ENCODE measurements around the gene COL5A1. TPM values are rescaled to one million over a fixed set of nuclear protein-coding genes. Genes with fewer than 3 reads are reported as not detected.

COL5A1 gene
- total RNA-seq, 5 donors from 2014 or later (not counting 1 experiment from before 2014, with no cell fraction given) = 0.18 to 2.3 (median 1.7) TPM

DNA sequence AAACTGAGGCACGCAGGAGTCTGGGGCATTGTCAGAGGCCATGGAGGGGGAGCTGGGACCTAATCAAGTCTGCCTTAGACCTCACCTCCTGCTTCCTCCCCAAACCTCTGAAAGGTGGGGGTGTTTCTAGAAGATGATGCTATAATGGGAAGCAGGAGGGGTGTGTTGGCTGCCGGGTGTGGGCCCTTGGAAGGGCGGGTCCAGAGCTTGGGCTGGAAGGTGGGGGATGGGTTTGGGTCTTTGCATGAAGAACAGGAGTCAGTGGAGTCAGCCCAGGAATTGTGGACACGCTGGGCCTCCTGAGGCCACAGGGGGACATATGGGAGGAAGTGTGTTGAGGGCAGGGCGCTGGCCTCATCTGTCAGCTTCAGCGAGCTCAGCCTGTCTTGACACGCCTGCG, 138.0 kb downstream of the COL5A1 start:
- CTCF ChIA-PET = no interaction called here
- peaks cover 0 to 4% of the 10 kb centered on the region in 2 donors for H3K27me3 Mint-ChIP-seq
- no peak overlapping the region for H3K4me3 Mint-ChIP-seq
- Histone ChIP-seq H3K4me1 (ENCODE audit: control insufficient read depth in 1 of 2, extremely low read depth in 1 of 2, insufficient read depth in 2 of 2, low read length in 2 of 2) (no peaks in the 10 kb centered on the region), H3K27me3 (replicated peaks in 1 of 2; ENCODE audit: control insufficient read depth in 2 of 2, extremely low read depth in 1 of 2, insufficient read depth in 2 of 2, low read length in 1 of 2) (peaks cover 0 to 15% of the 10 kb centered on the region in 2 experiments), H3K4me3 (ENCODE audit: control insufficient read depth in 1 of 2, extremely low read depth in 1 of 2, low read length in 1 of 2) (no peak overlapping the region), H3K36me3 (ENCODE audit: control insufficient read depth in 2 of 2, extremely low read depth in 1 of 2, insufficient read depth in 1 of 2, low read length in 1 of 2) (no peaks in the 10 kb centered on the region), H3K9me3 (no peaks in the 10 kb centered on the region), H3K27ac (ENCODE audit: low read length) (no peak overlapping the region)
- ATAC-seq (replicated peaks in 1 of 4) = no peak
- no peak overlapping the region for H3K27ac Mint-ChIP-seq
- no peaks in the 10 kb centered on the region for H3K9me3 Mint-ChIP-seq
- H3K36me3 Mint-ChIP-seq = no peaks in the 10 kb centered on the region
- POLR2A ChIA-PET = no interaction called here
- WGBS (ENCODE audit: insufficient coverage) = 80% methylated on average over 2 of the region's 8 CpGs
- no peak for DNase-seq
- no peaks in the 10 kb centered on the region for H3K4me1 Mint-ChIP-seq

DNA sequence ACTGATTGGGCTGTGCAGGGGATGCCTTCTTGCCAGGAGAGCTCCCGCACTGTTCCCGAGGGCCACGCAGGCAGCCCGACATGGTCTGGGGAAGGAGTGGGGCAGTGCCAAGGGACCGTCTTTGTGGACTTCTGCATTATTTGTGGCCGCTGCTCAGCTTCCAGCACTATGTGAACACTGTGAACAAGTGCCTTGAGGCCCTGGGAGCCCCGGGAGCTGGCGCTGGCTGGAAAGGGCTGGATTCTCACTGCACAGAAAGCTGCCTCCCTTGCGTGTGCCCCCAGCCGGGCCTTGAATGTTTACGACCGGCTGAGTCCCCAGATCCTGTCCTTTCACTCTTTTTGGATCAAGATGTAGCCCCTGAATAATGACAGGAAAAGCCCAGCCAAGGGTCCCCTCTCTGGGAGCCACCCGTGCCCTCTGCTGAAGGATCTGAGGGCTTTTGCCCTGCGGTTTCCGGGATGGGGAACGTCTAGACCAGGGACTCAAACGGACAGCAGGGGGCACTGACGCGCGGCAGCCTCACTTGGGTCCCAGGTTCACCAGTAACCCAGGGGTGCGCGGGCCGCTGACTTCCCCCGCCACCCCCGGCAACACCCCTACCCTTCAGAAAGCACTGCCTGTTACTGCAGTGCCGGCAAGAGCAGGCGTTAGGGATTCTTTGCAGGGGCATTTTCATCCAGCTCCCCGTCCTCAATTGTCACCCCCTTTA, 140.1 kb downstream of the COL5A1 start:
- CTCF ChIA-PET = no interaction called here
- no peak for ATAC-seq (replicated peaks in 1 of 4)
- no peaks in the 10 kb centered on the region for H3K9me3 ChIP-seq

DNA sequence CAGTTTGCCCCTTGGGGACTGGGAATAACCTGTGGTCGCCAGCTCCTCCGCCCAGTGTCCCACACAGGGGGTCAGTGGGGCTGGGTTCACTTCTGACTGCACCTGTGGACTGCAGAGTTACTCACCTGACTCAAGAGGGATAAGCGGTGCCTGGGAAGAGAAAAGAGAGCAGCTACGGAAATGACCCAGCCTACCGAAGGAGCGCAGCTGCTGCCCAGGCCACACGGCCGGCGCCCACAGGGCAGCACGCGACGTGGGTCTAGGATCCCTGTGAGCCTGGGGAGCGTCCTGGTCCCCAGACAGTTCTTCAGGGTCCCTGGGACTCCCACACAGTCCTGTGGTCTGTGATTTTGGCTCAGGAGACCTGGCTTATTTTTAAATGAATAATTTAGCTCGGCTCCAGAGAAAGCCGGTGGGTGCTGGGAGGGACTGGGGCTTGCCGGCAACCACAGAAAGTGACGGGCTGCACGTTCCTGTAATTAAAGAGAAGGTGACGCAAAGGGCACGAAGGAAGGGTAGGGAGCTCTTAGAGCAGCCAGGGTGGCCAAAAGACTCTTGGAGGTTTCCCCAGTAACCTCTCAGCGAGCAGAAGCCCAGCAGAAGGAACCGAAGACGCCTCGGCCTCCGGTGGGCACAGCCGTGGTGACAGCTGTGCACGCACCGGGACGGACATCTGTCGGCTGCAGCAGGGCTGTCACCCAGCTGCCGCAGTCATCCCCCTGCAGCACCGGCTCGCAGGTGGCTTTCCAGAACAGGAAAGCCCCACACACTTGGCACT, 141.5 kb downstream of the COL5A1 start:
- Histone ChIP-seq H3K36me3 (ENCODE audit: control insufficient read depth in 2 of 2, extremely low read depth in 1 of 2, insufficient read depth in 1 of 2, low read length in 1 of 2) (no peaks in the 10 kb centered on the region), H3K9me3 (no peaks in the 10 kb centered on the region), H3K4me1 (ENCODE audit: control insufficient read depth in 1 of 2, extremely low read depth in 1 of 2, insufficient read depth in 2 of 2, low read length in 2 of 2) (no peaks in the 10 kb centered on the region), H3K27me3 (replicated peaks in 1 of 2; ENCODE audit: control insufficient read depth in 2 of 2, extremely low read depth in 1 of 2, insufficient read depth in 2 of 2, low read length in 1 of 2) (peaks cover 0 to 23% of the 10 kb centered on the region in 2 experiments), H3K4me3 (ENCODE audit: control insufficient read depth in 1 of 2, extremely low read depth in 1 of 2, low read length in 1 of 2) (no peak overlapping the region), H3K27ac (ENCODE audit: low read length) (no peak overlapping the region)
- Mint-ChIP-seq H3K27ac (no peak overlapping the region), H3K9me3 (no peaks in the 10 kb centered on the region), H3K4me1 (no peaks in the 10 kb centered on the region), H3K36me3 (no peaks in the 10 kb centered on the region), H3K27me3 (peaks cover 8 to 12% of the 10 kb centered on the region in 2 donors), H3K4me3 (no peak overlapping the region)
- WGBS (ENCODE audit: insufficient coverage) = 52% methylated on average over 28 of the region's 33 CpGs
- ChIA-PET POLR2A (no interaction called here), CTCF (no interaction called here)
- ATAC-seq (replicated peaks in 1 of 4) (no peak), DNase-seq (no peak)

More for the DNA sequence above, 140.1 kb downstream of the COL5A1 start:
- no peaks in the 10 kb centered on the region for H3K9me3 Mint-ChIP-seq
- no peak for DNase-seq
- peaks cover 0 to 23% of the 10 kb centered on the region in 2 experiments for H3K27me3 ChIP-seq (replicated peaks in 1 of 2; ENCODE audit: control insufficient read depth in 2 of 2, extremely low read depth in 1 of 2, insufficient read depth in 2 of 2, low read length in 1 of 2)
- H3K4me3 Mint-ChIP-seq = no peak overlapping the region
- peaks cover 1 to 4% of the 10 kb centered on the region in 2 donors for H3K27me3 Mint-ChIP-seq
- no peaks in the 10 kb centered on the region for H3K36me3 Mint-ChIP-seq
- H3K4me3 ChIP-seq (ENCODE audit: control insufficient read depth in 1 of 2, extremely low read depth in 1 of 2, low read length in 1 of 2) = no peak overlapping the region
- no peaks in the 10 kb centered on the region for H3K36me3 ChIP-seq (ENCODE audit: control insufficient read depth in 2 of 2, extremely low read depth in 1 of 2, insufficient read depth in 1 of 2, low read length in 1 of 2)
- no peaks in the 10 kb centered on the region for H3K4me1 Mint-ChIP-seq
- H3K27ac Mint-ChIP-seq = no peak overlapping the region
- H3K27ac ChIP-seq (ENCODE audit: low read length) = no peak overlapping the region
- WGBS (ENCODE audit: insufficient coverage) = 81% methylated on average over 28 of the region's 28 CpGs
- H3K4me1 ChIP-seq (ENCODE audit: control insufficient read depth in 1 of 2, extremely low read depth in 1 of 2, insufficient read depth in 2 of 2, low read length in 2 of 2) = no peaks in the 10 kb centered on the region
- POLR2A ChIA-PET = no interaction called here

DNA sequence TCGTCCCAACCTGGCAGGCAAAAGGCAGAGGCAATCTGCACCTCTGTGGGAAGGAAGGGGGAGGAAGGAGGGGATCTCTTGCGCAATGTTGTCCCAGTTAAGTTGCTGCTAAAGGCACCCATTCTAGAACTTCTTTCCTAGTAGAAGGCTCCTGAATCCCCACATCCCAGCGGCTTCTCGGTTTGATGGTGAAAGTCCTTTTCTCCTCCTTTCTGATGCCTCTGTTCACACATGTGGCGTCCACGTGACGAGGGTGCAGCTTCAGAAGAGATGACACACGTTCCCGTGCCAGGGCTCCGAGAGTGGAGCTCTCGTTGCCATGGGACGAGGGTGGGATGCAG, 142.1 kb downstream of the COL5A1 start:
- ChIA-PET POLR2A (no interaction called here), CTCF (no interaction called here)
- H3K4me3 Mint-ChIP-seq = no peak overlapping the region
- peaks cover 8 to 12% of the 10 kb centered on the region in 2 donors for H3K27me3 Mint-ChIP-seq
- no peaks in the 10 kb centered on the region for H3K36me3 ChIP-seq (ENCODE audit: control insufficient read depth in 2 of 2, extremely low read depth in 1 of 2, insufficient read depth in 1 of 2, low read length in 1 of 2)
- H3K27ac Mint-ChIP-seq = no peak overlapping the region
- 97% methylated on average over 4 of the region's 12 CpGs for WGBS (ENCODE audit: insufficient coverage)
- H3K4me3 ChIP-seq (ENCODE audit: control insufficient read depth in 1 of 2, extremely low read depth in 1 of 2, low read length in 1 of 2) = no peak overlapping the region
- H3K9me3 ChIP-seq = no peaks in the 10 kb centered on the region
- no peak overlapping the region for H3K27ac ChIP-seq (ENCODE audit: low read length)
- H3K4me1 ChIP-seq (ENCODE audit: control insufficient read depth in 1 of 2, extremely low read depth in 1 of 2, insufficient read depth in 2 of 2, low read length in 2 of 2) = no peaks in the 10 kb centered on the region
- no peaks in the 10 kb centered on the region for H3K36me3 Mint-ChIP-seq
- H3K9me3 Mint-ChIP-seq = no peaks in the 10 kb centered on the region
- peaks cover 0 to 23% of the 10 kb centered on the region in 2 experiments for H3K27me3 ChIP-seq (replicated peaks in 1 of 2; ENCODE audit: control insufficient read depth in 2 of 2, extremely low read depth in 1 of 2, insufficient read depth in 2 of 2, low read length in 1 of 2)
- ATAC-seq (replicated peaks in 1 of 4) (no peak), DNase-seq (no peak)
- H3K4me1 Mint-ChIP-seq = no peaks in the 10 kb centered on the region

DNA sequence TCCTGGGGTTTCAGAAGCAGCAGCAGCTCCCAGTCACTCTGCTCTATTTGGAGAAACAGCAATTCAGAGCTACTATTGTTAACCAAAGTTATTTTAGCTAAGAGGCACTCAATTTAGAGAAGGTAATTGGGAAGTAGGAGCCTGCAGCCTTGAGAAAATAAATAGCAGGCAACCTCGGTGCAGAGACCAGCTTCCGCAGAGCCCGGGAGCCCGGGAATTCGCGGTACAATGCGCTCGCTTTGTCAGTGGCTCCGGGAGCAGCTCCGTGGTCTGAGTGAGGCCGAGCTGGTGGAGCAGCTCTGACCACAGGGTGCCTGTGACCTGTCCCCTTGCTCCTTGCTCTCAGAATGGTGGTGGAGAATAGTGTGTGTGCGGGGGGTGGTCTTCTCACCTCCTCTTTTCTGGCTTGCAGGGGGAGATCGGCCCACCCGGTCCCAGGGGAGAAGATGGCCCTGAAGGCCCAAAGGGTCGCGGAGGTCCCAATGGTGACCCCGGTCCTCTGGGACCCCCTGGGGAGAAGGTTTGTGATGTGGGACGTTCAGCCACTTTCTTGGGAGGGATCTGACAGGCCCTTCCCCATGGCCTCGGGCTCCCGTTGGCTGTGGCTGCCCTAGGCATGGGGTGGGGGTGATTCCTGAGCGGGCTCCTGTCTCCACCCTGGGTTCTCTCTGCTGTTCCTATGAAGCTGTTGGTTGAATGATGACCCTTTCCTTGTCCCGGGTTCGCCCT, 143.1 kb downstream of the COL5A1 start:
- Histone ChIP-seq H3K27me3 (replicated peaks in 1 of 2; ENCODE audit: control insufficient read depth in 2 of 2, extremely low read depth in 1 of 2, insufficient read depth in 2 of 2, low read length in 1 of 2) (peaks cover 0 to 23% of the 10 kb centered on the region in 2 experiments), H3K4me1 (ENCODE audit: control insufficient read depth in 1 of 2, extremely low read depth in 1 of 2, insufficient read depth in 2 of 2, low read length in 2 of 2) (no peaks in the 10 kb centered on the region), H3K27ac (ENCODE audit: low read length) (no peak overlapping the region), H3K36me3 (ENCODE audit: control insufficient read depth in 2 of 2, extremely low read depth in 1 of 2, insufficient read depth in 1 of 2, low read length in 1 of 2) (no peaks in the 10 kb centered on the region), H3K9me3 (no peaks in the 10 kb centered on the region), H3K4me3 (ENCODE audit: control insufficient read depth in 1 of 2, extremely low read depth in 1 of 2, low read length in 1 of 2) (no peak overlapping the region)
- CTCF ChIA-PET = no interaction called here
- 75% methylated on average over 16 of the region's 23 CpGs for WGBS (ENCODE audit: insufficient coverage)
- Mint-ChIP-seq H3K9me3 (no peaks in the 10 kb centered on the region), H3K36me3 (no peaks in the 10 kb centered on the region), H3K27ac (no peak overlapping the region), H3K4me3 (no peak overlapping the region), H3K4me1 (no peaks in the 10 kb centered on the region), H3K27me3 (peaks cover 7 to 12% of the 10 kb centered on the region in 2 donors)
- ATAC-seq (replicated peaks in 1 of 4) (no peak), DNase-seq (no peak)
- POLR2A ChIA-PET = interaction anchor here in 1 of 2 donors (0.6 kb wide), 1 partner anchor 1364 kb away, joined by 4 read pairs; no protein-coding TSS in a partner anchor

DNA sequence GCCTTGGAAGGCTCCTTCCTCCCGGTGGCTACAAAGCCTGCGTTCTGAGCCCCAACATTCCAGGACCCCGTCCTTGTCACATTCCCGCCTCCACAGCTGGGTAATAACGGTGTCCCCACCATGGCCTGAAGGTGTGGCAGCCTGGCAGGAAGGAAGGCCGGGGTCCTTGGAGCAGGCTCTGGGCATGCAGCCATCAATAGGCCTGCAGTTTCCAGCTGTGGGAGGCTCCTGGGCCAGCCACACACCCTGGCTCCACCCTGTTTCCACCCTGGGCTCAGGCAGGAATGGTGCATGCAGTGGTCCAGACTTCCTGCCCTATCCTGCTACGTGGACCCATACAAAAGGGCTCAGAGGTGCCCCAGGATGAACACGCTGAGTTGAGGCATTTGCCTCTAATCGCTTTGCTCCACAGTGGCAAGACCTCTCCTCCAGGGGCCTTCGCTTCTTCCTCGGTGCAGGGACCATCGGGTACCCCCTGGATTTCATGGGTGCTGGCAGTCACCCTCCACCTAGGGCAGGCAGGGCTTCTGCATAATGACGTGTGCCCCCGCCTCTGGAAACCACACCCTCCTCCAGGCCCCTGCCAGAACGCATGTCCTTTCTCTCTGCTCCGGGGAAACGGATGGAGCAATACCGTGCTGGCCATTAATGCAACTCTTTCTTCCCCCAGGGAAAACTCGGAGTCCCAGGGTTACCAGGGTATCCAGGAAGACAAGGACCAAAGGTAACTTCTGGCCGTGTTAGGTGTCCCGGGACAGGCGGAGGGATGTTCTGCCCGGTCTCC, 143.9 kb downstream of the COL5A1 start:
- H3K36me3 Mint-ChIP-seq = no peaks in the 10 kb centered on the region
- Histone ChIP-seq H3K27ac (ENCODE audit: low read length) (no peak overlapping the region), H3K9me3 (no peaks in the 10 kb centered on the region), H3K4me3 (ENCODE audit: control insufficient read depth in 1 of 2, extremely low read depth in 1 of 2, low read length in 1 of 2) (no peak overlapping the region), H3K27me3 (replicated peaks in 1 of 2; ENCODE audit: control insufficient read depth in 2 of 2, extremely low read depth in 1 of 2, insufficient read depth in 2 of 2, low read length in 1 of 2) (peaks cover 0 to 21% of the 10 kb centered on the region in 2 experiments), H3K36me3 (ENCODE audit: control insufficient read depth in 2 of 2, extremely low read depth in 1 of 2, insufficient read depth in 1 of 2, low read length in 1 of 2) (no peaks in the 10 kb centered on the region), H3K4me1 (ENCODE audit: control insufficient read depth in 1 of 2, extremely low read depth in 1 of 2, insufficient read depth in 2 of 2, low read length in 2 of 2) (no peaks in the 10 kb centered on the region)
- no peak overlapping the region for H3K4me3 Mint-ChIP-seq
- H3K27me3 Mint-ChIP-seq = peaks cover 6 to 12% of the 10 kb centered on the region in 2 donors
- DNase-seq (no peak), ATAC-seq (replicated peaks in 1 of 4) (no peak)
- H3K9me3 Mint-ChIP-seq = no peaks in the 10 kb centered on the region
- H3K27ac Mint-ChIP-seq = no peak overlapping the region
- 80% methylated on average over 23 of the region's 23 CpGs for WGBS (ENCODE audit: insufficient coverage)
- no peaks in the 10 kb centered on the region for H3K4me1 Mint-ChIP-seq
- POLR2A ChIA-PET = no interaction called here
- CTCF ChIA-PET = no interaction called here

All from T-cell (primary cell).